HS-5 (cell line): ENCODE measurements around the gene ZMYM2.
"Not testable (repeated sequence)": the region's sequence is repeated elsewhere in the genome, so short reads cannot be mapped to it uniquely, and the experiment has no call there.

Experiments
- DNase-seq: peaks from one replicate; pipeline ENCODE4 v3.0.0-alpha.2; 2012; ENCODE audit warnings: low read depth

ZMYM2 gene

DNA sequence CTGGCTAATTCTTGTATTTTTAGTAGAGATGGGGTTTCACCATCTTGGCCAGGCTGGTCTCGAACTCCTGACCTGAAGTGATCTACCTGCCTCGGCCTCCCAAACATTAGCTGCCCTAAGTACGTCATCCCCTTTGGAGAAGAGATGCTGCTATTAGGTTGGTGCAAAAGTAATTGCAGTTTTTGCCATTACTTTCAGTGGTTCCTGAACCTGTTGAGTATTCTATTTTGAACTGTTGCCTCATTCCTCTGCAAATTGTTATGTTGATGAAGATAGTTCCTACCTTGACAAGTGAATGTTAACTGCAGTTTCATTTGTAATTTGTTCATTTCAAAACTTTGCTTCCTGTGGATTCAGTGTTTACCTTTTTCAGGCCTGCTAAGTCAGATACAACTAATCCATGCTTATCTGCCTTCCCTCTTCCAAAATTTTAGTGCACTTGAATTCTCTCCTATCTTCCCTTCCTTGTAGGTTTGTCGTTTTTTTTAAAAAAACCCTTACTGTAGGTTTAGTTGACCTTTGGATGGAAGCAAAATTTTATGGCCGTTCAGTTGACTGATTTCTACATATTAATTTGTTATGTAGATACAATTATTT lies 24.0 kb downstream of the ZMYM2 start:
- DNase-seq = no peak

DNA sequence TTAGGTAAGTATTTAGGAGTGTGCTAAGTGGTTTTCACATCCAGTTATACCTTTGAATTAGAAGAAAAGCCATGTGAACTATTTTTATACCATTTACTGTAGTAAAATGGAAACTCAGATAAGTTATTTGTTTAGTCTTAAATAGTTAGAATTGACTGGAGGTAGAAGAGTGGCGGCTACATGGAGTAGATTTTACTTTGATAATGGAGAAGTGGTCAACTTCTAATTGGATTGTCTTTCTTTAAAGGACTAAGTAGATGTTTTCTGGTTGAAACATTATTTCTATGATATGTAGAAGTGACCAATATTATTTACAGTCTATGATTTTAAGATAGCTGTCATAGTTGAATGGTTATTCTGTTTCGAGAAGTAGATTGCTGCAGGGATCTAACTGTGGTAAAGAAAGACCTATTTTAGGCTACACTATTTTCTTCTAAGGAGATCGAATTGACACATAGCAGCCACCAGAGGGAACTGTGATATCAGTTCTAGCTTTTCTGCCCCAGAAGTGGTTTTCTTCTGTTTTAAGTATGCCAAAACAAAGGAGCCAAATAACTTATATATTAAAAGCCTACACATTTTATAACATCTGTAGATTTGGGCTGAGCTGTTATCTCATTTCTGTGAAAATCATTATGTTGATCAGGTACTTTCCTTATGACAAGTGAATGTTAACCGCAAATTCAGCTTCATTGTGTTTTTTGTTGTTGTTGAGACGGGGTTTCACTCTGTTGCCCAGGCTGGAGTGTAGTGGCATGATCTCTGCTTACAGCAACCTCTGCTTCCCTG lies 26.1 kb downstream of the ZMYM2 start:
- no peak for DNase-seq

DNA sequence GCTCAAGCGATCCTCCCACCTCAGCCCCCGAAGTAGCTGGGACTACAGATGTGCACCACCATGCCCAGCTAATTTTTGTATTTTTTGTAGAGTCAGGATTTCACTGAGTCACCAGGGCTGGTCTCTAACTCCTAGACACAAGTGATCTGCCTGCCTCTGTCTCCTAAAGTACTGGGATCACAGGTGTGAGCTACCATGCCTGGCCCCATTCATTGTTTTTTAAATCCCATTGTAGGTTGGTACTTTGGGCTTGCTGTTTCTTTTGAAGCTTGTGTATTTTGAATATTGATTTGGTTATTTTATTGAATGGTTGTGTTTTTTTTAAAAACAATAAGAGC lies 26.7 kb downstream of the ZMYM2 start:
- DNase-seq = no peak

DNA sequence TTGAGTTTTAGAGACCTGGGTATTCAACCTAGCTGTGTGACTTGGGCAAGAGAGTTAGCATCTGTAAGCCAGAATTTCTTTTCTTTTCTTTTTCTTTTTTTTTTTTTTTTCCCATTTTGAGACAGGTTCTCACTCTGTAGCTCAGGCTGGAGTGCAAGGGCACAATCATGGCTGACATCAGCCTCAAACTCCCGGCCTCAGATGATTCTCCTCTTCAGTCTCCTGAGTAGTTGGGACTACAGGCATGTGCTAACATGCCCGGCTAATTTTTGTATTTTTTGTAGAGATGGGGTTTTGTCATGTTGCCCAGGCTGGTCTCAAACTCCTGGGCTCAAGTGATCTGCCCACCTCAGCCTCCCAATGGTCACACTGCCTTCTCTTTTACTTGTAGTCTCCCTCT lies 33.0 kb downstream of the ZMYM2 start:
- DNase-seq = no peak

DNA sequence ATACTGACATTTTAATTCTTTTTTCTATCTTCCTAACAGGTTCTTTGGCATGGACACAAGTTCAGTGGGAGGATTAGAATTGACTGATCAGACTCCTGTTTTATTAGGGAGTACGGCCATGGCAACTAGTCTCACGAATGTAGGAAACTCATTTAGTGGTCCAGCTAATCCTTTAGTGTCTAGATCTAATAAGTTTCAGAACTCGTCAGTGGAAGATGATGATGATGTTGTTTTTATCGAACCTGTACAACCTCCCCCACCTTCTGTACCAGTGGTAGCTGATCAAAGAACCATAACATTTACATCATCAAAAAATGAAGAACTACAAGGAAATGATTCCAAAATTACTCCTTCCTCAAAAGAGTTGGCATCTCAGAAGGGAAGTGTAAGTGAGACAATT lies 34.5 kb downstream of the ZMYM2 start:
- DNase-seq = no peak

DNA sequence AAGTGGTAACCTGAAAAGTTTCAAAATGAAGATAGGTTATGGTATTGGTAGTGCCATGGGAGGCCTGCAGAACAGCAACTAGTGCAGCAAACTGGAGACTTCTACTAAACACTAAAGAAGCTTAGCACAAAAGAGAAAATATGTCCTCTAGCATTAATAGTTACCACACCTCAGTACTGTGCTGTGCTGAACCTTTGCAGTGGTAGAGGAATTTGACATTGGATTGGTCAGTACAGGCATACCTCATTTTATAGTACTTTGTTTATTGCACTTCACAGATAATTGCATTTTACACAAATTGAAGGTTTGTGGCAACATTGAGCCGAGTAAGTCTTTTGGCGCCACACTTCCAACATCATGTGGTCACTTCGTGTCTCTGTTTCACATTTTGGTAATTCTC lies 40.4 kb downstream of the ZMYM2 start:
- no peak for DNase-seq

DNA sequence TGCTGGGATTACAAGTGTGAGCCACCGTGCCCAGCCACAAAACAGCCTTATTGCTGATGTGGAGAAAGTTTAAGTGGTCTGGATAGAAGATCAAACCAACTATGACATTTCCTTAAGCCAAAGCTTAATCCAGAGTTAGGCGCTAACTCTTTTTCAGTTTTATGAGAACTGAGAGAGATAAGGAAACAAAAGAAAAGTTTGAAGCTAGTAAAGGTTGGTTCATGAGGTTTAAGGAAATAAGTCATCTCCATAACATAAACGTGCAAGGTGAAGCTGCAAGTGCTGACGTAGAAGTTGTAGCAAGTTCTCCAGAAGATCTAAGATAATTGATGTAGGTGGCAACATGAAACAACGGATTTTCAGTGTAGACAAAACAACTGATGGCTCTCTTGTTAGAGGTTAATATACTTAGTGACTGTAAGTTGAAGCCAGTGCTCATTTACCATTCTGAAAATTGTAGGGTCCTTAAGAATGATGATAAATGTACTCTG lies 41.6 kb downstream of the ZMYM2 start:
- no peak for DNase-seq

DNA sequence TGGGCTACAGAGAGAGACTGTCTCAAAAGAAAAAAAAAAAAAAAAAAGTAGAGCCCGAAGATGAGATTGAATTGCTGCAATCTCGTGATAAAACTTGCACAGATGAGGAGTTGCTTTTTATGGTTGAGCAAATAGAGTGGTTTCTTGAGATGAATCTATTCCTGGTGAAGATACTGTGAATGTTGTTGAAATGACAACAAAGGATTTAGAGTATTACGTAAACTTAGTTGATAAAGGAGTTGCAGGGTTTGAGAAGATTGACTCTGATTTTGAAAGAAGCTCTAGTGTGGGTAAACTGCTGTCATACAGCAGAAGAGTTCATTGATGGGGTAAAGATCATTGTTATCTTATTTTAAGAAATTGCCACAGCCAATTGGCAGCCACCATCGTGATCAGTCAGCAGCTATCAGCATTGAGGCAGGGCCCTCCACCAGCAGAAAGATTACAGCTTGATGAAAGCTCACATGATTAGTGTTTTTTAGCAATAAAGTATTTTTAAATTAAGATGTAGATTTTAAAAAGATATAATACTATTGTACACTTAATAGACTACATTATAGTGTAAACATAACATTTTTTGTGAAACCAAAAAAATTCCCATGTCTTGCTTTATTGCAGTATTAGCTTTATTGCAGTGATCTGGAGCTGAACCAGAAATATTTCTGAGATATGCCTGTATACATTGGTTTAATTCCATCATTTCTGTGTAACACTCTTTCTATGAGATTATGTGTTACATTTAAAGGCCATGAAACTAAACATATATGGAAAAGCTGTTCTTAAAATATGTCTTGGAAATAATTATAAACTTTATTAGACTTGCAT lies 43.1 kb downstream of the ZMYM2 start:
- DNase-seq = no peak

DNA sequence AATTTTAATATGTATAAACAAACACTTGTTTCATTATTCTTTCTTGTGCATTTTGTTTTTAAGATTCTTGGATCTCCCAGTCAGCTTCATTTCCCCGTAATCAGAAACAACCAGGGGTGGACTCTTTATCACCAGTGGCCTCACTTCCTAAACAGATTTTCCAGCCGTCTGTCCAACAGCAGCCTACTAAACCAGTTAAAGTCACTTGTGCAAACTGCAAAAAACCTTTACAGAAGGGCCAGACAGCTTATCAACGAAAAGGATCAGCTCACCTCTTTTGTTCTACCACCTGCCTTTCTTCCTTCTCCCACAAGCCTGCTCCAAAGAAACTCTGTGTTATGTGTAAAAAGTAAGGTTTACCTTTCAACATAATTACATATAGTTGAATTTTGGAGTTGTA lies 44.3 kb downstream of the ZMYM2 start:
- no peak for DNase-seq

DNA sequence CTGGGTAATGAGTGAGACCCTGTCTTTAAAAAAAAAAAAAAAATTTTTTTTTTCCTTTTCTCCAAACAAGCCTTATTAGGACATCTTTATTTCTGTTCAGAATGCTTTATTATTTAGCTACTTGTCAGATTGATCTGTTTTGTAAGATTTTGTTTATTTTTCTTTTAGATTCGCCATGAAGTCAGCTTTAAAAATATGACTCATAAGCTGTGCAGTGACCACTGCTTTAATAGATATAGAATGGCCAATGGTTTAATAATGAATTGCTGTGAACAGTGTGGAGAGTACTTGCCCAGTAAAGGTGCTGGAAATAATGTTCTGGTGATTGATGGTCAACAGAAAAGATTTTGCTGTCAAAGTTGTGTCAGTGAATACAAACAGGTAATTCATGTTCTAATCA lies 47.7 kb downstream of the ZMYM2 start:
- no peak for DNase-seq

DNA sequence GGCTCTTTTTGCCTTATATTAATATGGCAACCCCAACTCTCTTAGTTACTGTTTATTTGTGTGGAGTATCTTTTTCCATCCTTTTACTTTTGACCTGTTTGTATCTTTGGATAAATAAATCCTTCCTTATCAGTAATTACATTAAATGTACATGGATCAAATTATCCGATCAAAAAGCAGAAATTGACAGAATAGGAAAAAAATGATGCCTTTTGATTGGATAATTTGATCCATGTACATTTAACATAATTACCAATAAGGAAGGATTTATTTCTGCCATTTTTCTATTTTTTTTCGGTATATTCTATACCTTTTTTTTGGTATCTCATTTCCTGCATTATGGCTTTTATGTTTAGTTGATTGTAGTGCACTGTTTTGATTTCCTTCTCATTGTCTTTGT lies 57.2 kb downstream of the ZMYM2 start:
- no peak for DNase-seq

DNA sequence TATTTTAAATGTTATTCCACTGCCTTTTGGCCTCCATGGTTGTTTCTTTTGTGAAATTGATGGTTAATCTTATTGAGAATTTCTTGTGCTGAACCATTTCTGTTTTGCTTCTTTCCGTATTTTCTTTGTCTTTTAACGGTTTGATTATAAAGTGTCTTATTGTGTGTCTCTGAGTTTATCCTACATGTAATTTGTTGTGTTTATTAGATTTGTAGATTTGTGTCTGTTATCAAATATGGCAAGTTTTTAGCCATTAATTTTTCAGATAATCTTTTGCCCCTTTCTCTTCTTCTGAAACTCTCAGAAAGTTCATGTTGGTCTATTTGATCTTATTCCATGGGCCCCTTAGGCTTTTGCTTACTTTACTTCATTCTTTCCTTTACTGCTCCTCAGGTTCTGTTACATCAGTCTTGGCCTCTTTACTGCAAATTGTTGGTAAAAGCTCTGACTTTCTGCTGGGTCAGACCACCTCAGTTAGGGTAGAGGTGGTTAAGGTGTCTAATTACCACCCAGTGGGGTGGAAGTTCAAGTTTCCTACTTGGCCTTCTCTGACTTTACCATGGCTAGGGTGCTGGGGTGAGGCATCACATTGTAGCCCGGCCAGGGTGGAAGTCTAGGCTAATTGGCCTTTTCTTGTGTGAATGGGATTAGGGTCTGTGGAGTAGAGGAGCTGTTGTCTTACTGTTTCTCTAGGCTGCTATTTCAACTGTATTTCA lies 58.3 kb downstream of the ZMYM2 start:
- no peak for DNase-seq

DNA sequence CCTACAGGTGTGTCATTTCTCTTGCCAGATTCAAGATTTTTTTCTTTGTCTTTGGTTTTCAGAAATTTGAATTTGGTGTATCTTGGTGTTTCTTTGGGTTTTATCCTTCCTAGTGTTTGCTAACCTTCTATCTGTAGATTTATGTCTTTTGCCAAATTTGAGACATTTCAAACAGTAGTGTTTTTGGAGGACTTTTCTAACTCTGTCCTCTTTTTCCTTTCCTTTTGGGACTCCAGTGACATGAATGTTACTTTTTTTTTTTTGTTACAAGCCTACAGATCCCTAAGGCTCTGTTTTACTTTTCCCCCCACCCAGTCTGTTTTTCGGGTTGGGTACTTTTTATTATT lies 58.8 kb downstream of the ZMYM2 start:
- DNase-seq = no peak

DNA sequence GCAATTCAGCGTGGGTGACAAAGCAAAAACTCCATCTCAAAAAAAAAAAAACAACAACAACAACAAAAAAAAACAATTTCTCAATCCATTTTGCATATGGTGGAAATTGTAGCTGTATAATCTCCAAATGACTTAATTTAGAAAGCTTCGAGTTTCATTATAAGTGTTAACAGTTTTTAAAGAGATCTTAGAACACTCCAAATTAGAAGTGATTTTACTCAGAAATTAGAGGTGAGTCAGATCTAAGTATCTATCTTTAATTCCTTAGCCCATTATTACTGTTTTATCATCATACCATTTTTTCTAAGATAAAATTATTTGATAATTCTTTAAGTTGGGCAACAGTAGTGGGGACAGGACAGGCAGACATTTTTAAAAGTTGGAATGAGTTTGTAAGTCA lies 60.5 kb downstream of the ZMYM2 start:
- DNase-seq = no peak

DNA sequence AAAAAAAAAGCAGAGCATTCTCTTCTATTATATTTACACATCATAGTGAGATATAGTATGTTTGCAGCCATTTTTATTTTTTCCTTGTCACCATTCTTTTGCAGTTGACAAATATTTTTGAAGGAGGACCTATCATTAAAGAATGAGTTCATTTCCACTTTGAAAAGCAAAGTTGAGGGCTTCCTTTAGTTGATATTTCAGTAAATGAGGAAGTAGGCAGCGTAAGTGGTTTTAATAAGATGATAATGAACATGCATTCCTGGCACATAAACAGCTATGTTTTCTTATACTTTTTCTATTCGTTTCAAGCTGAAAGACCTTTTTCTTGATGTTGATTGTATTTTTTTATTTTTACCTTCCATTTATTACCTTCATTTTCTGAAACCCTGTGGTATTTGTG lies 66.2 kb downstream of the ZMYM2 start:
- DNase-seq = no peak

DNA sequence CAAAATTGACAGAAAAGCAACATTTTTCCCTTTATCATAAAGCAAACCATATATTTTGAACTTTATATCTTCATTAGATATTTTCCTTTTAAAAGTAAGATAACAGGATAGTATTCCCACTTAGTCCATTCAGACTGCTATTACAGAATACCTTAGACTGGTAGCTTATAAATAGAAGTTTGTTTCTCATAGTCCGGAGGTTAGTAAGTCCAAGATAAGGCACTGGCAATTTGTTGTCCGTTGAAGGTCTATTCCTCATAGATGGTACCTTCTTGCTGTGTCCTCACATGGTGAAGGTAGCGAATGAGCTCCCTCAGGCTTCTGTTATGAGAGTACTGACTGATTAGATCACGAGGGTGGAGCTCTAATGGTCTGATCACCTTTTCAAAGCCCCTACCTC lies 70.4 kb downstream of the ZMYM2 start:
- DNase-seq = no peak

DNA sequence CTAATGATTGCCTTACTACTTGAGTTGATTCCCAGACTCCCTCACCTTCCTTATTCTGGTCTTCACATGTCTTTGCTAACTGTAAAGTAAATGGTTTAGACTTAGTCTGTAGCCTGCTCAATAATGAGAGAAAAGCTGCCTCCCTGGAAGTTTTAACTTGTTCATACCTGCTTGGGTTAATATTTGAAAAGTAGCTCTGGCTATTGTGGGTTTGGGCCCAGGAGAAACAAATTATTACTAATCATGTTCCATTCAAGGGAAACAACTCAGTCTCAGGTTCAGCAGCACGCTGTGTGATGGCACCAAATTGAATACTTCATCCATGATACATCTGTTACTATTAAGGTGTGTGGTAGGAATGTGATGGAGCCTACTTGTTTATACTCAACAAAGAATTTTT lies 75.0 kb downstream of the ZMYM2 start:
- DNase-seq = no peak

DNA sequence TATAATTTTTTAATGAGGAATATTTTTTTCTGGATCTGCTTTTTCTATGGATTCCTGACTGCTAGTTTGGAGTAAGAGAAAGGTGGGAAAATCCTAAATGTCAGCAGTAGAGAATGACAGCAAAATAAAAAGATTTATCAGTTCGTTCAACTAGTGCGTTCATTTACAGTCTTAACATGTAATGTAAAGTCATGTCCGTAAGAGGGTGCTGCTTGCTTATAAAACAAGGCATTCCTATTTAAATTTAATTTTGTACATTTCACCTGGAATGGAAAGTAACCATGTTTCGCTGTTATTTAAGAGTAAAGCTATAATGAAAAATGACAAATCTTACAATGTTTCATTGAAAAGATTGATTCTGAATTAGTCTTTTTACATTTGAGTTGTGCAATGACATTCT lies 76.6 kb downstream of the ZMYM2 start:
- no peak for DNase-seq

DNA sequence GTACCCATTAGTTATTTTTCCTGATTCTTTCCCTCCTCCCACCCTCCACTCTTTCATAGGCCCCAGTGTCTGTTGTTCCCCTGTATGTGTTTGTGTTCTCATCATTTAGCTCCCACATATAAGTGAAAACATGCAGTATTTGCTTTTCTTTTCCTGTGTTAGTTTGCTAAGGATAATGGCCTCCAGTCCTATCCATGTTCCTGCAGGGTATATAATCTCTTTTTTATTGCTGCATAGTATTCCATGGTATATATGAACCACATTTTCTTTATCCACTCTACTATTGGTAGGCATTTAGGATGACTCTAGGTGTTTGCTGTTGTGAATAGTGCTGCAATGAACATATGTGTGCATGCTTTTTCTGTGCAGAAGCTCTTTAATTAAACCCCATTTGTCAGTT lies 79.4 kb downstream of the ZMYM2 start:
- no peak for DNase-seq

DNA sequence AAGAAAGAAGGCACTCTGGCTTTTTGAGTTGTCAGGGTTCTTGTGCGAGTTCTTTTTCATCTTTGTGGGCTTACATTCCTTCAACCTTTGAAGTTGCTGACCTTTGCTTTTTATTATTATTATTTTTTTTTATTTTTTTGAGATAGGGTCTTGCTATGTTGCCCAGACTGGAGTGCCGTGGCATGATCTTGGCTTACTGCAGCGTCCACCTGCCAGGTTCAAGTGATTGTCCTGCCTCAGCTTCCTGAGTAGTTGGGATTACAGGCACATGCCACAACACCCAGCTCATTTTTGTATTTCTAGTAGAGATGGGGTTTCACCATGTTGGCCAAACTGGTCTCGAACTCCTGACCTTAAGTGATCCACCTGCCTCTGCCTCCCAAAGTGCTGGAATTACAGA lies 84.1 kb downstream of the ZMYM2 start:
- not testable (repeated sequence) for DNase-seq

DNA sequence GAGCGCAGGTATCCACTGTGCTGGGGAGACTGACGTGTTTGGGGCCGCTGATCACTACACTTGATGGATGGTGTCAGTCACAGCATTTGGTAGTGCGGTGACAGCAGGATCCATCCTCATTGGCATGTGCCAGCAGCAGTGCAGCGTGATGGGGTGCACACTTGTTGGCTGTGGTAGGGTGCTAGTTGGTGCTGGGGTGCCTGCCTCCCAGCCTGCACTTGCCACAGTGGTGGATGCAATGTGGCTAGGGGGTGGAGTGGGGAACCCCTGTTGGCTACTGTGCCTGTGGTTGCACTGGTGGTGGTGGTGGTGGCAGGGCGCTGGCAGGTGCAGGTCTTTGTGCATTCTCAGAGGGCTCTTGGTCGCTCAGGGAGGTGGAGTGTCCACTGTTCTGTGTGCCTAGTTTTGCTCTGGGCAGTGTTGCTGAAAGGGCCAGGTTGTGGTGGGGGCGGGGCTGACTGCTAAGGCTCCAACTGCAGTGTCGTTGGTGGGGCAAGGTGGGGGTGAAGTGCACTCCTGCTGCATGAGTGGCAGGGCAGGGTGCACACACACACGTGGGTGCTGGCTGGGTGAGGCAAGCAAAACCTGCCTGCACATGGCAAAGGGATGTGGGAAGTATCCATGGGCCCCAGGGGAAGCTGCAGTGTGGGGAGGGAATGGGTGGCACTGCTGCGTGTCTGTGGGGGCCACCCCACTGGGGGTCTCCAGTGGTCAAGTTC lies 84.8 kb downstream of the ZMYM2 start:
- DNase-seq = no peak

DNA sequence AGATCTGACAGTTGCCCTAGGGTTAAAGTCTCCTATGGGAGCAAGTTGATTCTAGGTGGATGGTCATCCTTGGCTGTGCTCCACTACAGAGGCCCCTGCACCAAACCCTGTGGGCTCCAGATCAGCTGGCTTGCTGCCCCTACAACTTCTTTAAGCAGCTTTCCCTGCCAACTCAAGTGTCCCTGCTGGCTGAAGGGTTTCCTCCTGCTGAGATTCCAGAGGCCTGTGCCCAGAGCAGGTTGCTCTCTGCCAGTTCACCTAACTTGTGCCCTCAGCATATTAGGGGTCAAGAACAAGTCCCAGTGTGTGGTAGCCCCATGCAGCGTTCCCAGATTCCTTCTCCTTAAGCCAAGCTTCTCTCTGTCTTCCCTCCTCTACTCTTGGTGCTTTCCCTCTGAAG lies 85.6 kb downstream of the ZMYM2 start:
- DNase-seq = no peak
